Mesendoderm (in vitro differentiated cells): ENCODE results near the gene NPDC1.

Experiments
- DNase-seq: peaks from one replicate; pipeline ENCODE4 v3.0.0; 2013
- H2AK5ac ChIP-seq: 2 replicates; pipeline ENCODE4 v1.6.1; 2013; ENCODE audit warnings: low read length, inconsistent platforms
- H2BK120ac ChIP-seq: 2 replicates; pipeline ENCODE4 v1.6.1; 2013; ENCODE audit warnings: low read depth, mild to moderate bottlenecking, low read length, moderate library complexity, mixed read lengths
- H2BK15ac ChIP-seq: replicated peaks from 2 replicates; pipeline ENCODE4 v1.6.1; 2013; ENCODE audit warnings: low read depth, mild to moderate bottlenecking, moderate library complexity
- H2BK5ac ChIP-seq: 2 replicates; pipeline ENCODE4 v1.6.1; 2013; ENCODE audit warnings: low read length, inconsistent platforms
- H3K18ac ChIP-seq: 2 replicates; pipeline ENCODE4 v1.6.1; 2013; ENCODE audit warnings: mild to moderate bottlenecking, low read length, mixed read lengths
- H3K23ac ChIP-seq: one replicate; pipeline ENCODE4 v1.6.1; 2013; ENCODE audit warnings: low read length
- H3K27ac ChIP-seq: 2 replicates; pipeline ENCODE4 v1.5.1; 2013; ENCODE audit warnings: low read depth, mild to moderate bottlenecking, inconsistent platforms, low read length, moderate library complexity
- H3K27me3 ChIP-seq: 2 replicates; pipeline ENCODE4 v1.6.1; 2013; ENCODE audit warnings: low read length, control low read depth, mild to moderate bottlenecking, inconsistent platforms; ENCODE audit not compliant: insufficient read depth, poor library complexity
- H3K36me3 ChIP-seq: 2 replicates; pipeline ENCODE4 v1.6.1; 2013; ENCODE audit warnings: low read length, inconsistent platforms; ENCODE audit not compliant: control insufficient read depth, insufficient read depth
- H3K4ac ChIP-seq: one replicate; pipeline ENCODE4 v1.6.1; 2013; ENCODE audit warnings: low read depth, mild to moderate bottlenecking, low read length, moderate library complexity
- H3K4me1 ChIP-seq: 2 replicates; pipeline ENCODE4 v1.6.1; 2013; ENCODE audit warnings: low read depth, low read length, inconsistent platforms; ENCODE audit not compliant: control insufficient read depth
- H3K4me2 ChIP-seq: 2 replicates; pipeline ENCODE4 v1.6.1; 2013; ENCODE audit warnings: low read length
- H3K4me3 ChIP-seq: 2 replicates; pipeline ENCODE4 v1.5.1; 2013; ENCODE audit warnings: mild to moderate bottlenecking, low read length
- H3K56ac ChIP-seq: one replicate; pipeline ENCODE4 v1.6.1; 2013; ENCODE audit warnings: low read length
- H3K79me1 ChIP-seq: 2 replicates; pipeline ENCODE4 v1.6.1; 2013; ENCODE audit warnings: low read length, inconsistent platforms
- H3K79me2 ChIP-seq: 2 replicates; pipeline ENCODE4 v1.6.1; 2013; ENCODE audit warnings: mild to moderate bottlenecking, low read length; ENCODE audit not compliant: control insufficient read depth, insufficient read depth
- H3K9ac ChIP-seq: 2 replicates; pipeline ENCODE4 v1.6.1; 2013; ENCODE audit warnings: low read length, inconsistent platforms
- H4K5ac ChIP-seq: one replicate; pipeline ENCODE4 v1.6.1; 2013; ENCODE audit warnings: low read length
- H4K8ac ChIP-seq: one replicate; pipeline ENCODE4 v1.6.1; 2013; ENCODE audit warnings: low read depth, mild to moderate bottlenecking, control low read depth, low read length, moderate library complexity
- WGBS: extraction: QIAGEN DNeasy Blood & Tissue Kit; methylation state at CpG from one replicate; pipeline ENCODE4 v1.1.7; 2013; ENCODE audit warnings: low lambda C conversion rate, missing lambda C conversion rate; ENCODE audit not compliant: insufficient coverage; ENCODE audit errors: extremely low coverage; 5-methylcytosine and 5-hydroxymethylcytosine counted together

The NPDC1 gene

GRCh38 chr9:137085920-137086530, 40.0 kb upstream of the NPDC1 start:
- peaks cover 2% of the 10 kb centered on the region for H3K79me1 ChIP-seq
- H3K27me3 ChIP-seq, result no peaks in the 10 kb centered on the region
- H4K5ac ChIP-seq, result no peak overlapping the region
- H3K56ac ChIP-seq, result peak overlapping the region; percentile 92
- peak overlapping the region; percentile 69 for H3K27ac ChIP-seq
- H3K18ac ChIP-seq, result peak overlapping the region; percentile 42
- H3K23ac ChIP-seq, result peak overlapping the region; percentile 89
- peak overlapping the region; percentile 66 for H3K4ac ChIP-seq
- no peaks in the 10 kb centered on the region for H3K79me2 ChIP-seq
- no peak overlapping the region for H4K8ac ChIP-seq
- DNase-seq, result no peak
- no peak overlapping the region for H2BK15ac ChIP-seq
- H3K4me3 ChIP-seq, result peak overlapping the region; percentile 56
- peak overlapping the region; percentile 74 for H3K4me2 ChIP-seq
- no peak overlapping the region for H2BK120ac ChIP-seq
- no CpG with 5 or more reads among the region's 58 CpGs for WGBS
- no peak overlapping the region for H2BK5ac ChIP-seq
- H3K36me3 ChIP-seq, result no peaks in the 10 kb centered on the region
- no peak overlapping the region for H2AK5ac ChIP-seq
- peak overlapping the region; percentile 90 for H3K9ac ChIP-seq
- H3K4me1 ChIP-seq, result peaks cover 2% of the 10 kb centered on the region

GRCh38 chr9:137084526-137084925, 38.5 kb upstream of the NPDC1 start:
- DNase-seq, result no peak
- H2BK120ac ChIP-seq, result no peak overlapping the region
- no peaks in the 10 kb centered on the region for H3K27me3 ChIP-seq

GRCh38 chr9:137083394-137084004, 37.5 kb upstream of the NPDC1 start:
- DNase-seq, result peak; percentile 72
- Histone ChIP-seq H3K79me2 (no peaks in the 10 kb centered on the region), H3K4ac (no peak overlapping the region), H3K27me3 (peaks cover 4% of the 10 kb centered on the region), H2BK15ac (no peak overlapping the region), H2BK5ac (no peak overlapping the region), H3K27ac (no peak overlapping the region), H3K56ac (peak overlapping the region; percentile 25), H3K4me2 (no peak overlapping the region), H3K79me1 (no peaks in the 10 kb centered on the region), H2BK120ac (no peak overlapping the region), H3K18ac (no peak overlapping the region), H3K36me3 (no peaks in the 10 kb centered on the region), H3K4me3 (no peak overlapping the region), H3K23ac (peak overlapping the region; percentile 66), H2AK5ac (no peak overlapping the region), H4K5ac (no peak overlapping the region), H3K9ac (no peak overlapping the region), H3K4me1 (peaks cover 2% of the 10 kb centered on the region), H4K8ac (no peak overlapping the region)
- no CpG with 5 or more reads among the region's 12 CpGs for WGBS

More at GRCh38 chr9:137084526-137084925, 38.5 kb upstream of the NPDC1 start:
- Histone ChIP-seq H3K4me3 (no peak overlapping the region), H4K5ac (no peak overlapping the region), H2BK5ac (no peak overlapping the region), H2BK15ac (no peak overlapping the region), H3K9ac (no peak overlapping the region), H3K23ac (no peak overlapping the region), H3K18ac (no peak overlapping the region), H3K36me3 (no peaks in the 10 kb centered on the region), H3K79me2 (no peaks in the 10 kb centered on the region), H3K4me1 (peaks cover 2% of the 10 kb centered on the region), H4K8ac (no peak overlapping the region), H3K27ac (no peak overlapping the region), H2AK5ac (no peak overlapping the region), H3K4me2 (no peak overlapping the region), H3K4ac (no peak overlapping the region), H3K56ac (no peak overlapping the region), H3K79me1 (peaks cover 2% of the 10 kb centered on the region)
- WGBS, result no CpG with 5 or more reads among the region's 9 CpGs

GRCh38 chr9:137082925-137083290, 36.9 kb upstream of the NPDC1 start:
- H3K79me2 ChIP-seq, result no peaks in the 10 kb centered on the region
- H3K9ac ChIP-seq, result no peak overlapping the region
- H3K4me1 ChIP-seq, result peaks cover under 1% of the 10 kb centered on the region
- no peak overlapping the region for H2BK15ac ChIP-seq
- H3K27ac ChIP-seq, result no peak overlapping the region
- peaks cover 7% of the 10 kb centered on the region for H3K27me3 ChIP-seq
- H3K79me1 ChIP-seq, result no peaks in the 10 kb centered on the region
- no peak overlapping the region for H3K4me3 ChIP-seq
- WGBS, result no CpG with 5 or more reads among the region's 8 CpGs
- H3K56ac ChIP-seq, result no peak overlapping the region
- no peak overlapping the region for H3K4me2 ChIP-seq
- H2BK120ac ChIP-seq, result no peak overlapping the region
- no peak for DNase-seq
- no peak overlapping the region for H4K8ac ChIP-seq
- no peaks in the 10 kb centered on the region for H3K36me3 ChIP-seq
- no peak overlapping the region for H3K23ac ChIP-seq
- H4K5ac ChIP-seq, result no peak overlapping the region
- no peak overlapping the region for H3K4ac ChIP-seq
- no peak overlapping the region for H2AK5ac ChIP-seq
- H3K18ac ChIP-seq, result no peak overlapping the region
- H2BK5ac ChIP-seq, result no peak overlapping the region

- Histone ChIP-seq H3K4me2 (no peak overlapping the region), H2BK15ac (no peak overlapping the region), H3K23ac (no peak overlapping the region), H3K56ac (no peak overlapping the region), H2BK5ac (no peak overlapping the region), H3K18ac (no peak overlapping the region), H3K4me3 (no peak overlapping the region), H2AK5ac (no peak overlapping the region), H4K5ac (no peak overlapping the region), H3K4ac (no peak overlapping the region), H3K79me2 (no peaks in the 10 kb centered on the region), H3K27ac (no peak overlapping the region), H2BK120ac (no peak overlapping the region), H3K9ac (no peak overlapping the region), H4K8ac (no peak overlapping the region), H3K27me3 (peaks cover 9% of the 10 kb centered on the region), H3K36me3 (no peaks in the 10 kb centered on the region), H3K4me1 (no peaks in the 10 kb centered on the region), H3K79me1 (no peaks in the 10 kb centered on the region)
- no CpG with 5 or more reads among the region's 16 CpGs for WGBS
- no peak for DNase-seq
Observed at GRCh38 chr9:137082222-137082924, 36.4 kb upstream of the NPDC1 start.
